B cell (primary cell): ENCODE measurements around the gene C9orf78.

Experiments
- CTCF ChIP-seq: fragments of 200-600 bp; IDR thresholded peaks from one replicate; pipeline ENCODE4 v1.8.0; 2022; ENCODE audit warnings: antibody characterized with exemption, mild to moderate bottlenecking
- EZH2 ChIP-seq: IDR thresholded peaks from 2 replicates; pipeline ENCODE4 v1.6.1; 2012; ENCODE audit warnings: borderline replicate concordance, low read depth, mild to moderate bottlenecking, moderate library complexity, low read length; ENCODE audit not compliant: insufficient read depth, poor library complexity, severe bottlenecking

- no peak for TF ChIP-seq CTCF
- TF ChIP-seq EZH2: no peak
Observed at GRCh38 chr9:129850821-129851550, 15.9 kb upstream of the C9orf78 start.
